ENCODE measurements around the gene GPC6. TPM values are rescaled to one million over a fixed set of nuclear protein-coding genes. Genes with fewer than 3 reads are reported as not detected.

GPC6 gene
- total RNA-seq, 1 donor from 2014 or later: 5.5 TPM

GRCh38 chr13:93872786-93873347 lies 646.3 kb downstream of the GPC6 start:
- no peak for DNase-seq (ENCODE audit: low read depth)
- Histone ChIP-seq H3K4me3 (ENCODE audit: low read depth, low read length) (no peak overlapping the region), H3K27me3 (ENCODE audit: control insufficient read depth, insufficient read depth, low read length) (no peaks in the 10 kb centered on the region), H3K36me3 (ENCODE audit: control insufficient read depth, insufficient read depth, low read length) (no peaks in the 10 kb centered on the region)
- no peak for FAIRE-seq
- no peak for TF ChIP-seq CTCF (IDR thresholded peaks at IDR 0.05; ENCODE audit: insufficient read depth, low read length, severe bottlenecking)

- TF ChIP-seq CTCF (IDR thresholded peaks at IDR 0.05; ENCODE audit: insufficient read depth, low read length, severe bottlenecking): no peak
- DNase-seq (ENCODE audit: low read depth) (peak; percentile 23), FAIRE-seq (no peak)
- H3K27me3 ChIP-seq (ENCODE audit: control insufficient read depth, insufficient read depth, low read length): no peaks in the 10 kb centered on the region
- no peak overlapping the region for H3K4me3 ChIP-seq (ENCODE audit: low read depth, low read length)
- H3K36me3 ChIP-seq (ENCODE audit: control insufficient read depth, insufficient read depth, low read length): no peaks in the 10 kb centered on the region
Observed at GRCh38 chr13:93875547-93875946, 648.9 kb downstream of the GPC6 start.

- Histone ChIP-seq H3K36me3 (ENCODE audit: control insufficient read depth, insufficient read depth, low read length) (no peaks in the 10 kb centered on the region), H3K4me3 (ENCODE audit: low read depth, low read length) (no peak overlapping the region), H3K27me3 (ENCODE audit: control insufficient read depth, insufficient read depth, low read length) (no peaks in the 10 kb centered on the region)
- DNase-seq (ENCODE audit: low read depth) (no peak), FAIRE-seq (no peak)
- no peak for TF ChIP-seq CTCF (IDR thresholded peaks at IDR 0.05; ENCODE audit: insufficient read depth, low read length, severe bottlenecking)
Observed at GRCh38 chr13:93876236-93876635, 649.6 kb downstream of the GPC6 start.

- Histone ChIP-seq H3K4me3 (ENCODE audit: low read depth, low read length) (no peak overlapping the region), H3K27me3 (ENCODE audit: control insufficient read depth, insufficient read depth, low read length) (no peaks in the 10 kb centered on the region), H3K36me3 (ENCODE audit: control insufficient read depth, insufficient read depth, low read length) (no peaks in the 10 kb centered on the region)
- no peak for DNase-seq (ENCODE audit: low read depth)
- TF ChIP-seq CTCF (IDR thresholded peaks at IDR 0.05; ENCODE audit: insufficient read depth, low read length, severe bottlenecking): no peak
- no peak for FAIRE-seq
Observed at GRCh38 chr13:93878675-93879074, 652.1 kb downstream of the GPC6 start.

- no peaks in the 10 kb centered on the region for H3K36me3 ChIP-seq (ENCODE audit: control insufficient read depth, insufficient read depth, low read length)
- FAIRE-seq: no peak
- no peak for DNase-seq (ENCODE audit: low read depth)
- no peak for TF ChIP-seq CTCF (IDR thresholded peaks at IDR 0.05; ENCODE audit: insufficient read depth, low read length, severe bottlenecking)
- no peaks in the 10 kb centered on the region for H3K27me3 ChIP-seq (ENCODE audit: control insufficient read depth, insufficient read depth, low read length)
- no peak overlapping the region for H3K4me3 ChIP-seq (ENCODE audit: low read depth, low read length)
Observed at GRCh38 chr13:93881411-93881810, 654.8 kb downstream of the GPC6 start.

- H3K36me3 ChIP-seq (ENCODE audit: control insufficient read depth, insufficient read depth, low read length): no peaks in the 10 kb centered on the region
- TF ChIP-seq CTCF (IDR thresholded peaks at IDR 0.05; ENCODE audit: insufficient read depth, low read length, severe bottlenecking): no peak
- H3K27me3 ChIP-seq (ENCODE audit: control insufficient read depth, insufficient read depth, low read length): no peaks in the 10 kb centered on the region
- no peak for FAIRE-seq
- DNase-seq (ENCODE audit: low read depth): no peak
- H3K4me3 ChIP-seq (ENCODE audit: low read depth, low read length): no peak overlapping the region
Observed at GRCh38 chr13:93882086-93882651, 655.6 kb downstream of the GPC6 start.
